Measurements from ENCODE around the gene SMIM10L2A.
"Not testable (repeated sequence)": the region's sequence is repeated elsewhere in the genome, so short reads cannot be mapped to it uniquely, and the experiment has no call there.

Gene SMIM10L2A

GRCh38 chrX:135421932-135422809 is at the start of gene SMIM10L2A:
Gene SMIM10L2A (plus strand): TSS chrX:135421944. CDS start chrX:135422132, 188 bp downstream.
- Histone ChIP-seq H3K27ac (peak within 1 kb of the TSS in 4 of 21 experiments; percentile 7 to 32 (median 24)), H3K4me3 (peak within 1 kb of the TSS; percentile 39 to 55 (median 43))

GRCh38 chrX:135373357-135373756 is 48.4 kb upstream of the SMIM10L2A start:
- Histone ChIP-seq H3K27ac (no peak overlapping the region), H3K4me3 (no peak overlapping the region)

- Histone ChIP-seq H3K27ac (peak overlapping the region in 2 of 21 experiments; percentile 12 to 33), H3K4me3 (no peak overlapping the region)
Measured at GRCh38 chrX:135382260-135382659, 39.5 kb upstream of the SMIM10L2A start.

- H3K27ac ChIP-seq, result peak overlapping the region in 1 of 21 experiments; percentile 37
- H3K4me3 ChIP-seq, result no peak overlapping the region
Measured at GRCh38 chrX:135383249-135383648, 38.5 kb upstream of the SMIM10L2A start.

GRCh38 chrX:135384161-135384836 is 37.4 kb upstream of the SMIM10L2A start:
- no peak overlapping the region for H3K4me3 ChIP-seq
- H3K27ac ChIP-seq, result peak overlapping the region in 2 of 21 experiments; percentile 20 to 37

GRCh38 chrX:135388841-135389240 is 32.9 kb upstream of the SMIM10L2A start:
- no peak overlapping the region for H3K27ac ChIP-seq

GRCh38 chrX:135389243-135389642 is 32.5 kb upstream of the SMIM10L2A start:
- no peak overlapping the region for H3K27ac ChIP-seq
- no peak overlapping the region for H3K4me3 ChIP-seq

More at GRCh38 chrX:135388841-135389240, 32.9 kb upstream of the SMIM10L2A start:
- H3K4me3 ChIP-seq, result no peak overlapping the region

GRCh38 chrX:135389717-135390116 is 32.0 kb upstream of the SMIM10L2A start:
- Histone ChIP-seq H3K27ac (no peak overlapping the region), H3K4me3 (no peak overlapping the region)

GRCh38 chrX:135391734-135392133 is 30.0 kb upstream of the SMIM10L2A start:
- no peak overlapping the region for H3K4me3 ChIP-seq
- no peak overlapping the region for H3K27ac ChIP-seq

- Histone ChIP-seq H3K27ac (no peak overlapping the region), H3K4me3 (no peak overlapping the region)
Measured at GRCh38 chrX:135393051-135393450, 28.7 kb upstream of the SMIM10L2A start.

- Histone ChIP-seq H3K27ac (no peak overlapping the region), H3K4me3 (no peak overlapping the region)
Measured at GRCh38 chrX:135395064-135395463, 26.7 kb upstream of the SMIM10L2A start.

- Histone ChIP-seq H3K4me3 (no peak overlapping the region), H3K27ac (no peak overlapping the region)
Measured at GRCh38 chrX:135396109-135396508, 25.6 kb upstream of the SMIM10L2A start.

- no peak overlapping the region for H3K4me3 ChIP-seq
- H3K27ac ChIP-seq, result no peak overlapping the region
Measured at GRCh38 chrX:135396566-135396965, 25.2 kb upstream of the SMIM10L2A start.

GRCh38 chrX:135397652-135398051 is 24.1 kb upstream of the SMIM10L2A start:
- no peak overlapping the region for H3K4me3 ChIP-seq
- H3K27ac ChIP-seq, result no peak overlapping the region

GRCh38 chrX:135403374-135403773 is 18.4 kb upstream of the SMIM10L2A start:
- Histone ChIP-seq H3K4me3 (no peak overlapping the region), H3K27ac (no peak overlapping the region)

- H3K4me3 ChIP-seq, H3K27ac ChIP-seq: not testable (repeated sequence)
Measured at GRCh38 chrX:135406428-135406827, 15.3 kb upstream of the SMIM10L2A start.

GRCh38 chrX:135408794-135409193 is 12.9 kb upstream of the SMIM10L2A start:
- Histone ChIP-seq H3K27ac (no peak overlapping the region), H3K4me3 (no peak overlapping the region)

GRCh38 chrX:135410861-135411627 is 10.7 kb upstream of the SMIM10L2A start:
- Histone ChIP-seq H3K27ac (no peak overlapping the region), H3K4me3 (no peak overlapping the region)

GRCh38 chrX:135411893-135412292 is 9.9 kb upstream of the SMIM10L2A start:
- no peak overlapping the region for H3K27ac ChIP-seq
- H3K4me3 ChIP-seq, result no peak overlapping the region

- no peak overlapping the region for H3K27ac ChIP-seq
- H3K4me3 ChIP-seq, result no peak overlapping the region
Measured at GRCh38 chrX:135416546-135416945, 5.2 kb upstream of the SMIM10L2A start.
